AG09319 (cell line): ENCODE results near the gene MYO7B.

ENCODE experiments used
- DNase-seq: peaks from one replicate; pipeline ENCODE4 v3.0.0-alpha.2; 2010; ENCODE audit warnings: low read depth; ENCODE audit errors: extremely low read depth
- TF ChIP-seq, protein P1 (sequence below): IDR thresholded peaks from 2 replicates; pipeline ENCODE4 v1.5.1; 2011; ENCODE audit warnings: low read depth, mild to moderate bottlenecking, inconsistent platforms, low read length, moderate library complexity

MYO7B gene

DNA sequence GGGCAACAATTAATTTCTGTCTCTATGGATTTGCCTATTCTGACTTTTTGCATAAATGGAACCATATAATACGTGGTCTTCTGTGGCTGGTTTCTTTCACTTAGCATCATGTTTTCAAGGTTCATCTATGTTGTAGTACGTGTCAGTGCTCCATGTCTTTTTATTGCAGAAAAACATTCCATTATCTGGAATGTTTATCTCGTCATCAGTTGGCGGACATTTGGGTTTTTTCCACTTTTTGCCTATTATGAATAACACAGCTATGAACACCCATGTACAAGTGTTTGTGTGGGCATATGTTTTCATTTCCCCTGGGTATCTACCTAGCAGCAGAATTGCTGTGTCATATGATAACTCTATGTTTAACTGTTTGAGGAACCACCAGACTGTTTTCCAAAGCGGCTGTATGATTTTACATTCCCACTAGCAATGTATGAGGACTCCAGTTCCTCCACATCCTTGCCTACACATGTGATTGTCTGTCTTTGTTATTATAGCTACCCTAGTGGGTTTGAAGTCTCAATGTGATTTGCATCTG, 49.9 kb downstream of the MYO7B start:
- TF ChIP-seq, protein P1, sequence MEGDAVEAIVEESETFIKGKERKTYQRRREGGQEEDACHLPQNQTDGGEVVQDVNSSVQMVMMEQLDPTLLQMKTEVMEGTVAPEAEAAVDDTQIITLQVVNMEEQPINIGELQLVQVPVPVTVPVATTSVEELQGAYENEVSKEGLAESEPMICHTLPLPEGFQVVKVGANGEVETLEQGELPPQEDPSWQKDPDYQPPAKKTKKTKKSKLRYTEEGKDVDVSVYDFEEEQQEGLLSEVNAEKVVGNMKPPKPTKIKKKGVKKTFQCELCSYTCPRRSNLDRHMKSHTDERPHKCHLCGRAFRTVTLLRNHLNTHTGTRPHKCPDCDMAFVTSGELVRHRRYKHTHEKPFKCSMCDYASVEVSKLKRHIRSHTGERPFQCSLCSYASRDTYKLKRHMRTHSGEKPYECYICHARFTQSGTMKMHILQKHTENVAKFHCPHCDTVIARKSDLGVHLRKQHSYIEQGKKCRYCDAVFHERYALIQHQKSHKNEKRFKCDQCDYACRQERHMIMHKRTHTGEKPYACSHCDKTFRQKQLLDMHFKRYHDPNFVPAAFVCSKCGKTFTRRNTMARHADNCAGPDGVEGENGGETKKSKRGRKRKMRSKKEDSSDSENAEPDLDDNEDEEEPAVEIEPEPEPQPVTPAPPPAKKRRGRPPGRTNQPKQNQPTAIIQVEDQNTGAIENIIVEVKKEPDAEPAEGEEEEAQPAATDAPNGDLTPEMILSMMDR = no peak
- no peak for DNase-seq

DNA sequence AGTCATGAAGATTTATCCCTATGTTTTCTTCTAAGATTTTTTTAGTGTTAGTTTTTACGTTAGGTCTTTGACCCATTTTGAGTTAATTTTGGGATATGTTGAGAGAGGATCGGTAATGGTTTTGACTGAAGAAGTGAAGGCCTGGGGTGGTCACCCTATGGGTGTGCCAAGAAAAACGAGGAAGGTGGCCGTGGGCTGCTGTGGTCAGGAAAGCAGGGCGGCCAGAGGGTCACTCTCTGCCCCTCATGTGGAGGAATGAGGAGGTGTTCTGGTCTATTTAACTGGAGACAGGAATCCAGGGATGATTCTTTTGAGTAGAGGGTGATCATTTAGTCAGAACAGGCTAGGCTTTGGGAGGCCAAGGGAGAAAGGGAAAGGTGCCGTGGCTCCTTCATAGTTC, 50.7 kb downstream of the MYO7B start:
- TF ChIP-seq, protein P1 = no peak
- no peak for DNase-seq

DNA sequence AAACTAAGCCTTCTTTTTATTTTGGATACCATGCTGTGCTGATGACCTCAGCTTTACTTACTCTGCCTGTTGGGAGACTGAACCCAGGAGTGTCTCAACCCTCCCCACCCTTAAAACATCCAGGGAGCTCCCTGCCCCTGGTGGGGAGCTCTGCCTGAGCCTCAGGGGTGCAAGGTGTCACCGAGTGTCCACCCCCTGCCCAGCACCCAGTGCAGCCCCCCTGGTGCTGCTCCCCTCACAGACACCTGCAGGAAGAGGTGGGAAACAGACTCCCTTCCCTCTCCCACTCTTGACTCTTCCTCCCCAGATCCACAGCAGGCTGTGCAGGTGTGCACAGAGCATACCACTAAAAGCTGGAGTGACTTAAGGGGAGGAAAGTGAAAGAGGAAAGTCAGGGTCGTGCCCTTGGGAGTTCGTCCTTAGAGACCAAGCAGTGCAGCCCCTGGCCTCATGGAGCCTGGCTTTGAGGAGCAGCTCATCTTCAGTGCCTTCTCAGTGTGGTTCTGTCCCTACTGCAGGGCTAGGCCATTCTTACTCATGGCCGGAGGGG, 51.3 kb downstream of the MYO7B start:
- DNase-seq = no peak
- TF ChIP-seq, protein P1 = no peak

DNA sequence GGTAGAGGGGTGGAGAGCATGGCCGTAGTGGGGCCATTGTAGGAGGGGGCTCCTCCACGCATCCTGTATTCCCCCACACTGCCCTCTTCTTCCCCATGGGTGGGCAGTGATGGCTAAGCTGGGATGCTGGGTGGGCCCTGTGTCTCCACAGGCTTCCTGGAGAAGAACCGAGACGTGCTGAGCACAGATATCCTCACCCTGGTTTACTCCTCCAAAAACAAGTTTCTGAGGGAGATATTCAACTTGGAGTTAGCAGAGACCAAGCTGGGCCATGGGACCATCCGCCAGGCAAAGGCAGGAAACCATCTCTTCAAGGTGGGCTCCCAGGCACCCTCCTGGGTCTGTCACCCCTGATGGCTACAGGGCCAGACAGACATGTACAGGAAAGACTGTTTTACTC, 52.8 kb downstream of the MYO7B start:
- no peak for DNase-seq
- TF ChIP-seq, protein P1 = no peak

DNA sequence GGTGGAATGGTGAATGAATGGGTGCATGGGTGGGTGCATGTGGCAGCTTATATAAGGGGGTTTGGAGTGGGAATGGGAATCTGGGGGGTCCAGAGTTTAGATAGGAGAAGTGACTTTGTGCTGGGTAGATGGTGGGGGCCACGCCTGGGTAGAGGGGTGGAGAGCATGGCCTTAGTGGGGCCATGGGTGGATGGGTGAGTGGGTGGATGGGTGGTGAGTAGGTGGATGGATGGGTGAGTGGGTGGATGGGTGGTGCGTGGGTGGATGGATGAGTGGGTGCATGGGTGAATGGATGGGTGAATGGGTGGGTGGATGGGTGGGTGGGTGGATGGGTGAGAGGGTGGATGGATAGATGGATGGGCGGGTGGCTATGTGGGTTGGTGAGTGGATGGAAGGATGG, 53.9 kb downstream of the MYO7B start:
- no peak for DNase-seq
- TF ChIP-seq, protein P1 = no peak

DNA sequence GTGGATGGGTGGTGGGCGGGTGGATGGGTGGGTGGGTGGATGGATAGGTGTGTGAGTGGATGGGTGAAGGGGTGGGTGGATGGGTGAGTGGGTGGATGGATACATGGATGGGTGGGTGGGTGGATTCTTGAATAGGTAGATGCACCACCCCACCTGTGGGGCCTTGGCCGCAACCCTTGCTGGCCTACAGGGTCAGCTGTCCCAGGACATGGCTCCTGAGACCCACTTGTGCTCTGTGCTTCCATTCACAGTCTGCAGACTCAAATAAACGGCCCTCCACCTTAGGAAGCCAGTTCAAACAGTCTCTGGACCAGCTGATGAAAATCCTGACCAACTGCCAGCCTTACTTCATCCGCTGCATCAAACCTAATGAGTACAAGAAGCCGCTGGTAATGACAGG, 54.4 kb downstream of the MYO7B start:
- DNase-seq = no peak
- TF ChIP-seq, protein P1 = no peak

DNA sequence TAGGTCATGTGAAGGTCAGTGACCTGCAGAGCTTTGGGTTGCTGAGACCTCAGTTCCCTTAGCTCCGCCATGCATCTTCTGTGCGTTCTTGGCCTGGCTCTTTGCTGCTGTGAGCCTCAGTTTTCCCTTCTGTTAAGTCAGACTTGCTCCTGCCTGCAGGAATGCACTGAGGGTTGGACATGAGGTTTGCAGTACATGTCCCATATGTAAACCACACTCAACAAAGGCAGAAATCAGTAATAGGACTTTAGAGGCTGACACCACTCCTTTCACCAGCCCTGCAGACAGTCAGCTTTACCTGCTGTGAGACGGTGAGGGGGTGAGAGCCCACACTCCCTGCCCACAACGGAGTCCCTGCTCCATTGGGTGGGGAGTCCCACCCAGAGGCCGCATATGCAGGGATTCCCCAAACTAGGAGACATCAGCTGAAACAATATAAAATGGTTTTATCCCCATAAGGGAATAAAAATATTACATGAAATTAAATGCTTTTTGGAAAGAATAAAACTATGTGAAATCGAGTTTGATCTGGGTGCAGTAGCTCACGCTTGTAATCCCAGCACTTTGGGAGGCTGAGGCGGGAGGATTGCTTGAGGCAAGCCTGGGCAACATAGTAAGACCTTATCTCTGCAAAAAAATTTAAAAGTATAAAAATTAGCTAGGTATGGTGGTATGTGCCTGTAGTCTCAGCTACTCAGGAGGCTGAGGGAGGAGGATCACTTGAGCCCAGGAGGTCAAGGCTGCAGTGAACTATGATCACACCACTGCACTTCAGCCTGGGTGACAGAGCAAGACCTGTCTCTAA, 55.1 kb downstream of the MYO7B start:
- TF ChIP-seq, protein P1 = no peak
- no peak for DNase-seq
